HepG2 (cell line): ENCODE results near the gene GRIK4. TPM values are rescaled to one million over a fixed set of nuclear protein-coding genes. Genes with fewer than 3 reads are reported as not detected.

Source experiments
- MAZ ChIP-seq, 2 experiments: sonication (generic) in 1 of 2; formaldehyde crosslinking in 1 of 2; IDR thresholded peaks; 2 replicates each; pipeline versions ENCODE4 v1.5.0 to v1.6.1; 2012 to 2020; ENCODE audit warnings: low read depth in 2 of 2, mild to moderate bottlenecking in 2 of 2, borderline replicate concordance in 1 of 2, improper control_type of control experiment in 1 of 2, low read length in 1 of 2, missing genetic modification reagents in 1 of 2, moderate library complexity in 1 of 2
- MTA1 ChIP-seq: sonication (generic); formaldehyde crosslinking; IDR thresholded peaks from 2 replicates; pipeline ENCODE4 v1.4.0; 2020; ENCODE audit warnings: missing genetic modification reagents, mild to moderate bottlenecking, borderline replicate concordance
- NONO ChIP-seq, 2 experiments: fragments of 450-650 bp in 1 of 2; sonication (generic) in 1 of 2; formaldehyde crosslinking in 1 of 2; IDR thresholded peaks in 1 of 2; conservative IDR thresholded peaks in 1 of 2; 2 replicates each; pipeline versions ENCODE4 v1.6.1 to v1.8.0; 2017 to 2022; ENCODE audit warnings: mild to moderate bottlenecking in 1 of 2, missing genetic modification reagents in 1 of 2, moderate library complexity in 1 of 2
- PRPF4 ChIP-seq: fragments of 200-400 bp; formaldehyde crosslinking; IDR thresholded peaks from 2 replicates; pipeline ENCODE4 v1.6.1; 2016; ENCODE audit warnings: low read length, low read depth; ENCODE audit not compliant: poor library complexity, severe bottlenecking
- SP4 ChIP-seq: sonication (generic); formaldehyde crosslinking; IDR thresholded peaks from 2 replicates; pipeline ENCODE4 v1.8.1; 2023; ENCODE audit warnings: mild to moderate bottlenecking, missing genetic modification reagents
- STAG1 ChIP-seq: sonication (generic); formaldehyde crosslinking; IDR thresholded peaks from 2 replicates; pipeline ENCODE4 v1.4.0; 2020; ENCODE audit warnings: missing genetic modification reagents
- ZNF136 ChIP-seq: sonication (generic); formaldehyde crosslinking; IDR thresholded peaks from 2 replicates; pipeline ENCODE4 v1.8.1; 2022; ENCODE audit warnings: low read depth, mild to moderate bottlenecking, moderate library complexity, missing genetic modification reagents
- ZNF367 ChIP-seq: sonication (generic); formaldehyde crosslinking; IDR thresholded peaks from 2 replicates; pipeline ENCODE4 v1.4.0; 2020; ENCODE audit warnings: missing genetic modification reagents, borderline replicate concordance
- polyA plus RNA-seq, 8 experiments: library from polyadenylated mRNA; depleted of rRNA in 3 of 8; stranded (reverse) in 7 of 8; unstranded in 1 of 8; fragments of >200 nt; fragmentation: Illumina TruSeq in 4 of 8; extraction: Trizol in 4 of 8; gene quantifications; 2 replicates each; pipeline versions ENCODE4 v1.2.1 to v1.2.3, GENCODE V29; 2011 to 2016; ENCODE audit warnings: low read depth in 4 of 8, missing spikeins in 1 of 8, mixed read lengths in 1 of 8; ENCODE audit not compliant: insufficient read depth in 1 of 8
- total RNA-seq, 5 experiments: library from RNA; depleted of rRNA; stranded (reverse); fragments of >200 nt; fragmentation: Illumina TruSeq; extraction: Trizol; gene quantifications; 2 replicates each; pipeline ENCODE4 v1.2.3, GENCODE V29; 2016; ENCODE audit warnings: low read depth in 1 of 5
- TF ChIP-seq, protein P1 (sequence below): sonication (generic); formaldehyde crosslinking; IDR thresholded peaks from 2 replicates; pipeline ENCODE4 v1.4.0; 2020; ENCODE audit warnings: missing genetic modification reagents, borderline replicate concordance
- TF ChIP-seq, protein P2 (sequence below): sonication (generic); formaldehyde crosslinking; IDR thresholded peaks from 2 replicates; pipeline ENCODE4 v1.5.0; 2020; ENCODE audit warnings: mild to moderate bottlenecking, missing genetic modification reagents, moderate library complexity
- TF ChIP-seq, protein P3 (sequence below): sonication (generic); formaldehyde crosslinking; IDR thresholded peaks from 2 replicates; pipeline ENCODE4 v1.4.0; 2020; ENCODE audit warnings: missing genetic modification reagents

GRIK4 gene
- total and polyA plus RNA-seq, 2 of the 13 experiments (the other 11 are each of a cell fraction or from before 2014, with no cell fraction given) = 0.04 to 0.07 TPM

DNA sequence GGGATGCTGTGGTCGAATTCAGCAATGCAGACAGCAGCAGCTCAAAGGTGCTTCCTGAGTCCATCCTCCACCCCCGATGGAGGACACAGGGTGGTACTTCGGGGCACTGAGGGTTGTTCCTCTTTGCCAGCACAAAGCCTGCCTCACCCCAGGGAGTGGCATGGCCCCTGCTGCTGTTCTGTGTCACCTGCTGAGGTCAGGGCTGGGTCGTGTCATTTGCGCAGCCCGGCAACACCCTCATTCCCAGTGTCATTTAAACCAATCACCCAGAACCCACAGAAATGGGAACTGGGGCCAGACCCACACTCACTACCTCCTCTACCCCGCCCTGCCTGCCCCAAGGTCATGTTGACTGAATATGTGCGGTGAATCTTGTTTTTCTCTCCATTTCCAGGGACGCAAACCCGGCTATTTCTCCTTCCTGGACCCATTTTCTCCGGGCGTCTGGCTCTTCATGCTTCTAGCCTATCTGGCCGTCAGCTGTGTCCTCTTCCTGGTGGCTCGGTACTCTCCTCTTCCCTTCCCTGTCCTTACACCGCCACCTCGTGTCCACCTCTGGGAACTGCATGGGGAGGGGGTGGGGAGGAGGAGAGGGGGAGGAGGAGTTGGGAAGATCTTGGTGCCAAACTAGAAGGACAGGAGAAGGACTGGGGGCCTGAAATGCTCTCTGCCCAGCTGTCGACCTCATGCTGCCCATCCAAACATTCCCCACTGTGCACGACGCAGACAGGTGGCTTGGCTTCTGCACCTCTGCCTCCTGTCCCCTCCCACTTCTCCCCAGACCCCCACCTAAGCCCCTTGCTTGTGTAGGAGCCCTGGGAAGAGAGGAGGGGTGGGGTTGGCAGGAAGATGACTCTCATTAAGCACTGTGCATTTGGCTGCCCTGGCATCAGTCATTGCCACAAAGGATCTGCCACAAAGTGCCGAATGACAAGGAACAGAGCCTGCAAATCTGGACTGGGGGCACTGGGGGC, 441.2 kb downstream of the GRIK4 start (continued):
- TF ChIP-seq, protein P1, sequence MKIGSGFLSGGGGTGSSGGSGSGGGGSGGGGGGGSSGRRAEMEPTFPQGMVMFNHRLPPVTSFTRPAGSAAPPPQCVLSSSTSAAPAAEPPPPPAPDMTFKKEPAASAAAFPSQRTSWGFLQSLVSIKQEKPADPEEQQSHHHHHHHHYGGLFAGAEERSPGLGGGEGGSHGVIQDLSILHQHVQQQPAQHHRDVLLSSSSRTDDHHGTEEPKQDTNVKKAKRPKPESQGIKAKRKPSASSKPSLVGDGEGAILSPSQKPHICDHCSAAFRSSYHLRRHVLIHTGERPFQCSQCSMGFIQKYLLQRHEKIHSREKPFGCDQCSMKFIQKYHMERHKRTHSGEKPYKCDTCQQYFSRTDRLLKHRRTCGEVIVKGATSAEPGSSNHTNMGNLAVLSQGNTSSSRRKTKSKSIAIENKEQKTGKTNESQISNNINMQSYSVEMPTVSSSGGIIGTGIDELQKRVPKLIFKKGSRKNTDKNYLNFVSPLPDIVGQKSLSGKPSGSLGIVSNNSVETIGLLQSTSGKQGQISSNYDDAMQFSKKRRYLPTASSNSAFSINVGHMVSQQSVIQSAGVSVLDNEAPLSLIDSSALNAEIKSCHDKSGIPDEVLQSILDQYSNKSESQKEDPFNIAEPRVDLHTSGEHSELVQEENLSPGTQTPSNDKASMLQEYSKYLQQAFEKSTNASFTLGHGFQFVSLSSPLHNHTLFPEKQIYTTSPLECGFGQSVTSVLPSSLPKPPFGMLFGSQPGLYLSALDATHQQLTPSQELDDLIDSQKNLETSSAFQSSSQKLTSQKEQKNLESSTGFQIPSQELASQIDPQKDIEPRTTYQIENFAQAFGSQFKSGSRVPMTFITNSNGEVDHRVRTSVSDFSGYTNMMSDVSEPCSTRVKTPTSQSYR (CRISPR knock-in tag) = peak; percentile 10; the same call in 1 of the 2 replicates
- no peak for TF ChIP-seq SP4 (CRISPR knock-in tag)
- peak; percentile 75 for TF ChIP-seq STAG1 (CRISPR knock-in tag)
- TF ChIP-seq MAZ (IDR thresholded peaks at IDR 0.05; ENCODE audit: borderline replicate concordance, low read depth, low read length) = peak; percentile 80; the same call in 1 of the 2 replicates
- TF ChIP-seq MAZ (CRISPR knock-in tag; IDR thresholded peaks at IDR 0.05; ENCODE audit: low read depth) = no peak
- no peak for TF ChIP-seq MTA1 (CRISPR knock-in tag)
- TF ChIP-seq, protein P2, sequence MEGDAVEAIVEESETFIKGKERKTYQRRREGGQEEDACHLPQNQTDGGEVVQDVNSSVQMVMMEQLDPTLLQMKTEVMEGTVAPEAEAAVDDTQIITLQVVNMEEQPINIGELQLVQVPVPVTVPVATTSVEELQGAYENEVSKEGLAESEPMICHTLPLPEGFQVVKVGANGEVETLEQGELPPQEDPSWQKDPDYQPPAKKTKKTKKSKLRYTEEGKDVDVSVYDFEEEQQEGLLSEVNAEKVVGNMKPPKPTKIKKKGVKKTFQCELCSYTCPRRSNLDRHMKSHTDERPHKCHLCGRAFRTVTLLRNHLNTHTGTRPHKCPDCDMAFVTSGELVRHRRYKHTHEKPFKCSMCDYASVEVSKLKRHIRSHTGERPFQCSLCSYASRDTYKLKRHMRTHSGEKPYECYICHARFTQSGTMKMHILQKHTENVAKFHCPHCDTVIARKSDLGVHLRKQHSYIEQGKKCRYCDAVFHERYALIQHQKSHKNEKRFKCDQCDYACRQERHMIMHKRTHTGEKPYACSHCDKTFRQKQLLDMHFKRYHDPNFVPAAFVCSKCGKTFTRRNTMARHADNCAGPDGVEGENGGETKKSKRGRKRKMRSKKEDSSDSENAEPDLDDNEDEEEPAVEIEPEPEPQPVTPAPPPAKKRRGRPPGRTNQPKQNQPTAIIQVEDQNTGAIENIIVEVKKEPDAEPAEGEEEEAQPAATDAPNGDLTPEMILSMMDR (CRISPR knock-in tag) = peak; percentile 80
- TF ChIP-seq, protein P3, sequence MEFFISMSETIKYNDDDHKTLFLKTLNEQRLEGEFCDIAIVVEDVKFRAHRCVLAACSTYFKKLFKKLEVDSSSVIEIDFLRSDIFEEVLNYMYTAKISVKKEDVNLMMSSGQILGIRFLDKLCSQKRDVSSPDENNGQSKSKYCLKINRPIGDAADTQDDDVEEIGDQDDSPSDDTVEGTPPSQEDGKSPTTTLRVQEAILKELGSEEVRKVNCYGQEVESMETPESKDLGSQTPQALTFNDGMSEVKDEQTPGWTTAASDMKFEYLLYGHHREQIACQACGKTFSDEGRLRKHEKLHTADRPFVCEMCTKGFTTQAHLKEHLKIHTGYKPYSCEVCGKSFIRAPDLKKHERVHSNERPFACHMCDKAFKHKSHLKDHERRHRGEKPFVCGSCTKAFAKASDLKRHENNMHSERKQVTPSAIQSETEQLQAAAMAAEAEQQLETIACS (CRISPR knock-in tag) = no peak
- TF ChIP-seq ZNF136 = no peak
- no peak for TF ChIP-seq NONO (IDR thresholded peaks at IDR 0.05)
- no peak for TF ChIP-seq NONO (CRISPR knock-in tag; conservative IDR thresholded peaks at IDR 0.05)
- no peak for TF ChIP-seq ZNF367
- TF ChIP-seq PRPF4 = no peak
